Left kidney (tissue), 2 donors: ENCODE measurements around the gene CRK. TPM values are rescaled to one million over a fixed set of nuclear protein-coding genes. Genes with fewer than 3 reads are reported as not detected.
"Not testable (repeated sequence)": the region's sequence is repeated elsewhere in the genome, so short reads cannot be mapped to it uniquely, and the experiment has no call there.

ENCODE experiments used
- DNase-seq: peaks from one replicate; pipeline ENCODE4 v3.0.0-alpha.2; 2013
- polyA plus RNA-seq: library from polyadenylated mRNA; unstranded; fragments of 120-200 nt; gene quantifications from one replicate; pipeline ENCODE4 v1.2.1, GENCODE V29; 2013; ENCODE audit not compliant: insufficient read length

CRK gene
- polyA plus RNA-seq, 1 donor: 62.2 TPM

- DNase-seq: no peak
Measured at GRCh38 chr17:1469231-1469852, 13.3 kb upstream of the CRK start.

- no peak for DNase-seq
Measured at GRCh38 chr17:1467898-1468492, 12.0 kb upstream of the CRK start.

- DNase-seq: no peak
Measured at GRCh38 chr17:1467258-1467657, 11.2 kb upstream of the CRK start.

DNA sequence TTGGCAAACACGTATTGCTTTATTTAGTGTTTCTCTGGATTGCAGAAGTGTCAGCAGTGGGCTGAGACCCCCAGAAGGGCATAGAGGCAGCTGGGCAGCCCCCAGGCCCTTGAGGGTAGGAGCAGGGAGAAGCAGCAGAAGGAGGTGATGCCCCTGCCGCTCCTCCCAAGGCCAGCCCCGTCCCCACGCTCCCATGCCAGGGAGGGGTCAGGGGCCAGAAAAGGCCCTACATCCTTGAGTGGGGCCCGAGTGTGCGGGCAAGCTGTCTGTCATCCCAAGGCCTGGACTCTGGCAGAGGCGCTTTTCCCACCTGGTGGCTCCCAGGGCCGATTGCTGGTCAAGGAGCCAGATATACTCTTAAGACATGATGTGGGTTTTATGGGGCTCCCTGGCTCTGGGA, 8.2 kb upstream of the CRK start:
- no peak for DNase-seq

DNA sequence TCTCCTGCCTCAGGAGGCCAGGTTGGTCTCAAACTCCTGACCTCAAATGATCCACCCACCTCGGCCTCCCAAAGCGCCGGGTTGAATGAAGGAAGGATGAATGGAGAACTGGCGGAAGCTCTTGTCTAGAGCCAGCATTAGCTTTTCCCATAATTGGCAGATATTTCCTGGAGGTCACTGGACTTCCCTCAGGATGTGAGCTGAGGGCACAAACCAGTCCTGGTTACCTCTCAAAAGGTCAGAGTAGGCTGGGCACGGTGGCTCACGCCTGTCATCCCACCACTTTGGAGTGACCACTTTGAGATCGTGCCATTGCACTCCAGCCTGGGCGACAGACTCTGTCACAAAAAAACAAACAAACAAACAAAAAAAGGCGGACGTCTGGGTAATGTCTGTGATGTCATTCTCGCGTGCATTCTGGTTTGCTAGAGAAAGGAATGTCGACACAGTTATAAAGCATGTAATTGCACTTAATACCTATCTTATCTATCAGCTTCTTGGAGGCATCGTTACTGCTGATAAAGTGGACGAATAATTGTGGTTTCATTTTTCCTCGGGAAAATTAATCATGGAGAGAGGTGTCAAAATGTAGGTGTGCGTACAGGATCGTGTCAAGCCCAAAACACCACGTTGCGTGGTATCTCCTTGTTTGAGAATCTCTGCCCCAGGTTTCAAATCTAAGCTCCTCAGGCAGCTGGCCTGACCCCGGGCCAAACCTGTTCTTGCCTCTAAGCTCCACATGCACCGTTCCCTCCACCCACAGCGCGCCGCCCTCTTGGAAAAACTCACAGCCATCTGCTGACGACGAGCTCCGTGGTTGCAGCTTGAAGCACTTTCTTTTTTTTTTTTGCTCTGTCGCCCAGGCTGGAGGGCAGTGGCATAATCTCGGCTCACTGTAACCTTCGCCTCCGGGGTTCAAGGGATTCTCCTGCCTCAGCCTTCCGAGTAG, 6.4 kb upstream of the CRK start:
- DNase-seq: no peak

DNA sequence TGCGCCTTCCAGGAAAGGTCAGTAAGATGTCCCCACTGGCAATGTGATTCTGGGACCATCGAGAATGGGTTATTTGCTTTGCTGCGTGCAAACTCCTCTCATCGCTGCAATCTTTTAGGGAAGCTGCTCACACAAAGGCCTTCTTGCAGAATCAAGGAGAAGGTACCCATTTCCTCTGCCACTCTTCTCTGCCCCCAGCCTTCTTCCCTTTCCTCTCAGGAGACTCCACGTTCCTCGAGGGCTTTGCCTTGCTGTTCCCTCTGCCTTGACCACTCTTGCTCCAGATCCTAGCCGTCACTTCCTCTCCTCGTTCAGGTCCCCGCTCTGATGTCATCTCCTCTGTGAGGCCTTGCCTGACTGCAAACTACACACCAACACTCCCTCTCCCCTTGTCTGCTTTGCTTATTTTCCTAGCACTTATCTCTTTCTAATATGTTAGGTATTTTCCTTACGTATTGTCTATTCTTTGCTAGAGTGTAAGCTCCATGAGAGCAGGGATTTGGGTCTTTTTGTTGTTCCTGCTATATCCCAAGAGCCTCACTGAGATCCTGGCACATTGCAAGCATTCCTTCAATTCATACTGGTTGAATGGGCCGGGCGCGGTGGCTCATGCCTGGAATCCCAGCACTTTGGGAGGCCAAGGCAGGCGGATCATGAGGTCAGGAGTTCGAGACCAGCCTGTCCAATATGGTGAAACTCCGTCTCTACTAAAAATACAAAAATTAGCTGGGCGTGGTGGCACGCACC, 5.3 kb upstream of the CRK start:
- DNase-seq: no peak

- DNase-seq: no peak
Measured at GRCh38 chr17:1460233-1460632, 4.2 kb upstream of the CRK start.

DNA sequence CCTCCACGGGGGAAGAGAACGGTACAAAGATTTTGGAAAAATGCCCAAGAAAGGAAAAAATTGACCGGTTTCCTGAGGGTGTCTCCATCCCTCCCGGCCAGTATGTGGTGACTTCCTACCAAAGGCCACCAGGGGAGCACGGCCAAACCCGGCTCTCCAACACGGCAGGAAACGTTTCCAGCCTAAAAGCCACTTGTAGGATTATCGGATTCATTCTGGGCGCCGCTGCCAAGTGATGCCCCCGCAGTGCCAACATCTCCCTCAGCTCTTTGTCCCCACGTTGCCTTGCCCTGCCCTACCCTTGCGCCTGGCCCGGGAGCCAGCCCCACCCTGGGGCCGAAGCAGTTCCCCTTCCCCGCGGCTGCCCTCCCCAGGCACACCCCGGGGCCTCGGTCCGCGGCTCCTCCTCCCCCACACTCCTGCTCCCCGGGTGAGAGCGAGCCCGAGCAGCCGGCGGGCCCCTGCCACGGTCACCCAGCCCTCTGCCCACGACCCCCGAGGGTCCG, 688 bp downstream of the CRK start:
- DNase-seq: no peak

GRCh38 chr17:1454541-1454940, 1.5 kb downstream of the CRK start:
- DNase-seq: no peak

- not testable (repeated sequence) for DNase-seq
Measured at GRCh38 chr17:1453694-1454093, 2.3 kb downstream of the CRK start.

DNA sequence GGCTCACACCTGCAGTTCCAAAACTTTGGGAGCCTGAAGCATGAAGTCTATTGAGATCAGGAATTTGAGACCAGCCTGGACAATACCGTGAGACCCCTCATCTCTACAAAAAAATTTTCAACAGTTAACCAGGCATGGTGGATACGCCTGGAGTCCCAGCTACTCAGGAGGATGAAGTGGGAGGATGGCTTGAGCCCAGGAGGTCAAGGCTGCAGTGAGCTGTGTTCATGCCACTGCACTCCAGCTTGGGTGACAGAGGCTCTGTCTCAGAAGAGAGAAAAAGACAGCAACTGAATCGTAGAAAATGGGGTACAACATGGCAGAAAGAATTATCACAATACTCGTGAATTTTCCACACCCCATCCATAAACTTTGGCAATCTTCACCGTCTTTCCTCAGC, 3.2 kb downstream of the CRK start:
- DNase-seq: no peak

- not testable (repeated sequence) for DNase-seq
Measured at GRCh38 chr17:1450261-1450660, 5.8 kb downstream of the CRK start.

DNA sequence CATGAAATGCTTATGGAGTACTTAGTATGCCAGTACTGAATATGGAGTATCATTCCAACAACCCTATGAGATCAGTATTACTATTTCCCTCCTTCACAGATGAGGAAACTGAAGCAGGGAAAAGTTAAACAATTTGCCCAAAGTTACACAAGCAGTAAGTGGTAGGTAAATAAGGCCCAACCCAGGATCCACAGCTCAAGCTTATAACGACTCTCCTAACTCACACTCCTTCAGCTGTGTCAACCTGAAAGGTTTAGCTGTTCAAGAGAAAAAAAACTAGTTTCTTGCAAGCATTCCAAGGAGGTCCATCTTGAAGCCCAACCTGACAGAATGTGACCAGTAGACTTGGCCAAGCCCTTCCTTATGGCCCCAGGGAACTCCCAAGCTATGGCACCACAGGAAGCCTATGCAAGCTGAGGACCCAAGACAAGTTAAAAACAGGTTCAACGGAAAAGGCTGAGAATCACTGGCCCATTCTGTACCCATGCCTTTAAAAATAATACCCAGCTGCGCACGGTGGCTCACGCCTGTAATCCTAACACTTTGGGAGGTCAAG, 6.5 kb downstream of the CRK start:
- no peak for DNase-seq

DNA sequence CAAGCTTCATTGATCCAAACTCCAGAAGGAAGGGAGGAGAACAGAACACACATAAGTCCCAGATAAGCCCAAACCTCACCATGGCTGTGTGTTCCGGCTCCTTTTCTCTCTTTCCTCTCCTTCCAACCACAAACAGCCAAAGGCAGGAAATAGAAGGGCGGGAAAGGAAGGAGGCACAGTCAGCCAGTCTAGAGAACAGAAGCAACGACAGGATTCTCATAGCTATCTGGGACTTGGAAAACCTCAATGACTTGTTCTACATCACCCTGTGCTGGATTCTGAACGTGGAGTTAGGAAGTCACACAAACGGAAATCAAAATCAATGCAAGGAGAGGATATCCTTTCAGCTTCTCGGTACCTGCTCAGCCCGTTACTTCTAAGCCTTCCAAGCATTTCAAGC, 9.0 kb downstream of the CRK start:
- DNase-seq: no peak

DNA sequence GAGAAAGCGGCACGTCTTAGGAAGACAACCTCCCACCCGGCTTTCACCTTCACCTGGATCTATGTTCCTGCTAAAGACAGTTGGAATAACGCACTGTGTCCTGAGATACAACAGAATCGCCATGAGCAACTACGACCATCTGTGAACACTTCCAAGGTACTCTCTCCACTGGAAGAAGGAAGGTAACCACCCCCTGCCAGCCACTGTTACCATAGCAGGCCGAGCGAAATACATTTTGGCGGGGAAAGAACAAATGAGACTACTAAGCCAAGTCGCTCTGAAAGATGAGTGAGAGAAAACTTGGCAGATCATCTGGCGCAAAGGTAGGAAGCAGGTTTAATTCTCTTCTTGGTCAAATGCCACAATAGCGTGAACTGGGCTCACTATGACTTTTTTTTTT, 9.8 kb downstream of the CRK start:
- DNase-seq: no peak

- not testable (repeated sequence) for DNase-seq
Measured at GRCh38 chr17:1445695-1446094, 10.3 kb downstream of the CRK start.

- DNase-seq: not testable (repeated sequence)
Measured at GRCh38 chr17:1442721-1443120, 13.3 kb downstream of the CRK start.

DNA sequence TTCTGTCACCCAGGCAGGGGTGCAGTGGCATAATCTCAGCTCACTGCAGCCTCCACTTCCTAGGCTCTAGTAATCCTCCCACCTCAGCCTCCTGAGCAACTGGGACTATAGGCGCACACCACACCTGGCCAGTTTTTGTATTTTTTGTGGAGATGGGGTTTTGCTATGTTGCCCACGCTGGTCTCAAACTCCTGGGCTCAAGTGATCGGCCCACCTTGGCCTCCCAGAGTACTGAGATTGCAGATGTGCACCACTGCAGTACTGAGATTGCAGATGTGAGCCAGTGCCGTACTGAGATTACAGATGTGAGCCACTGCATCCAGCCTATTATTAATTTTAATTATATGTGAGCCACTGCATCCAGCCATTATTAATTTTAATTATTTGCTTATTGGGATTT, 13.8 kb downstream of the CRK start:
- DNase-seq: no peak

- no peak for DNase-seq
Measured at GRCh38 chr17:1440921-1441320, 15.1 kb downstream of the CRK start.

GRCh38 chr17:1438593-1439083, 17.4 kb downstream of the CRK start:
- no peak for DNase-seq

GRCh38 chr17:1435326-1435725, 20.7 kb downstream of the CRK start:
- no peak for DNase-seq

GRCh38 chr17:1434150-1434549, 21.9 kb downstream of the CRK start:
- DNase-seq: no peak
